Activated CD4-positive, alpha-beta T cell treated with anti-CD3 and anti-CD28 coated beads, Interleukin-10, Interleukin-2, amounts not matched to agents 100 ng/mL and 50 ng/mL, durations not matched to agents 16 hours and 8 hours (primary cell): ENCODE measurements around the gene ZNF280C.
A peak's percentile ranks its signal among the peaks of the same experiment; 100 is the strongest.
"Not testable (repeated sequence)": the region's sequence is repeated elsewhere in the genome, so short reads cannot be mapped to it uniquely, and the experiment has no call there.

Experiments used
- DNase-seq: peaks from one replicate; pipeline ENCODE4 v3.0.0-alpha.2; 2020

ZNF280C gene

GRCh38 chrX:130261296-130261893 lies 7.3 kb downstream of the ZNF280C start:
- no peak for DNase-seq

GRCh38 chrX:130260316-130260715 lies 8.4 kb downstream of the ZNF280C start:
- DNase-seq = peak; percentile 15

DNA sequence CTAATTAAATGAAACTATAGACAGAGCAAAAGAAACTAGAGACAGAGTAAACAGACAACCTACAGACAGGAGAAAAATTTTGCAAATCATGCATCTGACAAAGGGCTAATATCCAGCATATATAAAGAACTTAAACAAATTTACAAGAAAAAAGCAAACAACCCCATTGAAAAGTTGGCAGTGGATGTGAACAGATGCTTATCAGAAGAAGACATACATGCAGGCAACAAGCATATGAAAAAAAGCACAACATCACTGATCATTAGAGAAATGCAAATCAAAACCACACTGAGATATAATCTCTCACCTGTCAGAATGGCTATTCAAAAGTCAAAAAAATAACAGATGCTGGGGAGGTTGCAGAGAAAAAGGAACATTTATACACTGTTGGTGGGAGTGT lies 14.8 kb downstream of the ZNF280C start:
- no peak for DNase-seq

- DNase-seq = no peak
Measured at GRCh38 chrX:130251671-130252070, 17.0 kb downstream of the ZNF280C start.

DNA sequence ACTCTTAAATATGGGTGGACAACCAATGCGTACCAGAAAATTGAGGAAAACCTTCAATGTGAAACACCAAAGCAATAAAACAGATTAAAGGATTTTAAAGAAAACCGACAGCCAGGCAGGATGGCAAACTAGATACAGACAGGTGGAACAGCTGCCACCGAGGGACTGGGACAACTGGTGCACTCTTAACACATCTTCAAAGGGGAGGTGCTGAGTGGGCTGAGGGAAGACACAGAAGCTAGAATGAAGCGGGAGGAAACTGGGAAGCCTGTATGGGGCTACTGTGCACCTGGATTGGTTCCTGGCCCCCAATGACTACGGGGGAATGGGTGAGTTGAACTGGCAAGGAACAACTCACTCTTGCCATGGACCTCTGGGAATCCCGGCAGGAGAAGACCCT lies 20.7 kb downstream of the ZNF280C start:
- DNase-seq = no peak

DNA sequence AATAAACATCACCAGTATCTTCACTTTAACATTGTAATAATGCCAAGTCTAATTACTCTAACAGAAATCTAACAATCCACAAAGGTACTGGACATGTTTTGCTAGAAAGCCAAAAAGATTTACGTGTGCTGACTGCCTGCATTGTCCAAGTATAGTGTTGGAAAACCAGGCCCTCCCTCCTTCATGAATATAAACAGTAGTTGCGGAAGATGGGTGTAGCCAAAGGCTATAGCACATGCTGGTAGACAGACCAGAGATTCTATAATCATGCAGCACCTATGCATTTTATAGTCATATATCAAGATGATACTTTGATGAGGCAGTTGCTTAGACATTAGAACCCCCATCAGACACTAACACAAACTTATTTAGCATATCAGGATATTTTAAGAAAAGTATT lies 22.6 kb downstream of the ZNF280C start:
- no peak for DNase-seq

- DNase-seq = no peak
Measured at GRCh38 chrX:130245441-130245840, 23.3 kb downstream of the ZNF280C start.

GRCh38 chrX:130231184-130231583 lies 37.5 kb downstream of the ZNF280C start:
- DNase-seq = not testable (repeated sequence)

- DNase-seq = no peak
Measured at GRCh38 chrX:130228871-130229270, 39.8 kb downstream of the ZNF280C start.

DNA sequence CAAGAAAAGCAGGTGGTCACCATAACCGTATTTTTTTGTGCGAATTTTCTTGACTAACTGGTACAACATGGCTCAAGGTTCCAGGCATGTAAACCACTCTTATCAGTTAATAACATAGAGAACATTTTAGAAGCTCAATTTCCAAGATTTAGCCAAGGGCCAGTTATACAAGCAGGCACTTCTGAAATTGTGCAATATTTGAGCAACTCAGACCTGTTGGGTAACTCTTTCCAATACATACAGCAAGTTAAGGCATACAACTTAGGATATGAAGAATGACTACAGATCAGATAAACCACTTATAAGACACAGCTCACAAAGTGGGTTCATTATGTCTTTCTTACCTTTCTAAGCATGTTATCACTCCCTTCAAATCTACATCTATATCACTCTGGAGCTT lies 43.9 kb downstream of the ZNF280C start:
- no peak for DNase-seq

DNA sequence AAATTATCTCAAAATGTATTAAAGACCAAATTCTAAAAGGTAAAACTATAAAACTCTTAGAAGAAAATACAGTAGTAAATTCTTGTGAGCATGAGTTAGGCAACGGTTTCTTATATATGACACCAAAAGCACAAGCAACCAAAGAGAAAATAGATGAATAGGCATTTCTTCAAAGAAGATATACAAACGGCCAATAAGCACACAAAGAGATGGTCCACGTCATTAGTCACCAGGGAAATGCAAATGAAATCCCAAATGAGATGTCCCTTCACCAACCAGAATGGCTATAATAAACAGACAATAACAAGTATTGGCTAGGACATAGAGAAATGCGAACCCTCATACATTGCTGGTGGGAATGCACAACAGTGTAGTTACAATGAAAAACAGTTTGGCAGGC lies 52.4 kb downstream of the ZNF280C start:
- DNase-seq = peak; percentile 8

- peak; percentile 9 for DNase-seq
Measured at GRCh38 chrX:130213376-130213775, 55.3 kb downstream of the ZNF280C start.

DNA sequence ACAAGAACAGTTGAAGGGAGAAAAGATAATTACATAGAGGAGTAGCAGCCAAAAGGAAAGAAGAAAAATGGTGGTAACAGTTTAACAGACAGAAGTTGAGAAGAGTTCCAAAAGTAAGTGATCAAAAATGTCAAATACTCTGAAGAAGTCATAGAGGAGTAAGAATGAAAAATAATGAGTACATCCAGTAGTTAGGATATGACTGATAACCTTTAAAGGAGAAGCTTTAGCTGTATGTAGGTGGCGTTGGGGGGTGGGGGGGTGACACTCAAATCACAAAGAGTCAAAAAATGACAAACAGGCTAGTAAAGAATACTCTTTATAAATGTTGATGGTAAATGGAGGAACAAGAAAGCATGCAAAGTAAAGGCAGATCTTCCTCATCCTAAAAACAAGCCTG lies 56.3 kb downstream of the ZNF280C start:
- DNase-seq = peak; percentile 56

DNA sequence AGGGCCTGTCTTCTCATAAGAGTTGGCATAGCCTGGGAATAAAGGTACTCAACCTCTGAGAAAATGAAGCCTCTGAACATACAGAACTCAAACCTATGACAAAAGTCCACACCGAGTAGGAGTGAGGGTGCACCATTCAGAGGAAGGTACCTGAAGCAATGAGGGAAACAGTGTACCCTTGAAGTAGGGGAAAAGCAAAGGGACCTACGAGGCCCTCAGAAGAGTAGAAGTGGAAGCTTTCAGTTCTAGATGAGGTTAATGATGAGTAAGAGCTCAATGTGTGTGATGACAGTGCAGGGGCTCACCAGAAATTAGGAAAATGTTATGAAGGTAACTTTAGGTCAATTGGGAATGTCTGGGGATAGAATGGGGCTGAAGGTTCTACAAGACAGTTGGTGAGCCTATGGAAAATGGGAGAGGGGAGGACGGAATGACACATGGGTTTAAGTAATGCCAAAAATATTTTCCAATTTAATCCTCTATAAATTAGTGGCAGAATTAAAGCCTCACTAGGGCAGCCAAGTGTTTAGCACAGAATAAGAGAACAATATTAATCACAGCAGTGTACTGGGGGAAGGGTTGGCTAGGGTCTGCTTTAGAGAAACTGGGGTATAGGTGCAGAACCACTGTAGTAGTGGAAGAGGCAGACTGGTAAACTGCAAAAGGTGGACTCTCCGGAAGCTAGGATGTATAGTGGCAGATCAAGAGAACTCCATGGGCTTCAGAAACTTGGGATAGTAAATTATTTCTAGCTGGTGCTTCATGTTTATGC lies 57.1 kb downstream of the ZNF280C start:
- peak; percentile 32 for DNase-seq

DNA sequence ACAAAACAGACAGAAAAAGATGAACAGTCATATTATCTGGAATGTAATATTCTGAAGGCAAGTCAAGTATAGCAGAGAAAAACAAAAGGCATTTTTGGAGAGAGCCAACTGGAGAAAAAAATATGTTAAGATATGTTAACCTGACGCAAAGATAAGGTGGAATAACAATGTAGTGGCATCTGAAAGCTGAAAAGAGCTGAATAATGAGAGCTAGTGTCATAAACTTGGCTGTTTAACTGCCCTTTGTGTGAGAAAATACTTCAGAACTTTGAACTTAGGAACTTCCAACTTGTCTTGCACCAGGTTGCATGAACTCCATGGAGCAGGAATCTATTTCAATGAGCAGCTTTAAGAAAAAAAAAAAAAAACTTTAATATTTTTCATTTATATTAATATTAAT lies 64.1 kb downstream of the ZNF280C start:
- no peak for DNase-seq

GRCh38 chrX:130197464-130197863 lies 71.2 kb downstream of the ZNF280C start:
- no peak for DNase-seq

DNA sequence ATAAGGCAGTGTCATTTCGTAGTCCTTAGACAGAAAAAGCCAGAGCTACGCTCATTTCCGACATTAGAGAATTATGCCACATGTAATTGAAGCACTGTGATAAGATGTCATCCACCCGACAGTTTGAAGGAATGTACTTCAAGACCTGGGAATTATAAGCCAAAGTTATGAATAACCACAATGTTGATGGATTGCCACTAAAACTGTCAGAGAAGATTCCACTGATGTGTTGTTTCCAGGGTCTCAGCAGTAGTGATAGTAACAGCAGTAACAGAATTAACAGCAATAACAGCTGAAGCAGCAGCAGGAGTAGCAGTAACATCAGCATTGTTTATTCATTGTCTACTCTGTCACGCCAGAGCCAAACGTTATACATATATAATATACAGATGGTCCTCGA lies 72.2 kb downstream of the ZNF280C start:
- DNase-seq = no peak

DNA sequence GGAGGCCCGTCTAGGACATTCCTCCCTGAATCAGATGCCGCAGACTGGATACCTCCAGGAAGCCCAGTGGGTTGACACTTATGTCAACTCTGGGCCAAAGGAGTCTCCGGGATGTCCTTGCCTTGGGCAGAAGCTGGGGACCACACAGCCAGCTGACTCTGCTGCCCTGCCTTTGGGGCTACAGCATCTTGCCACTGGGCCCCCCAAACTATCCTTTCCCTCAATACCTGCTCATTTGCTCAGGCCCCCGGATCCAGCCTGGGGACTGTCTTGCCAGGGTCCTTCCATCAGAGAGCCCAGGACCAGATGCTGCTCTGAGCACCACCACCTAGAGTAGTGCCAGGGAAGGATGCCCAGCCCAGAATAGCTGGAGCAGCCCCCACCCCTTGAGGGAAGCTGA lies 77.9 kb downstream of the ZNF280C start:
- no peak for DNase-seq

- no peak for DNase-seq
Measured at GRCh38 chrX:130186651-130187050, 82.0 kb downstream of the ZNF280C start.

DNA sequence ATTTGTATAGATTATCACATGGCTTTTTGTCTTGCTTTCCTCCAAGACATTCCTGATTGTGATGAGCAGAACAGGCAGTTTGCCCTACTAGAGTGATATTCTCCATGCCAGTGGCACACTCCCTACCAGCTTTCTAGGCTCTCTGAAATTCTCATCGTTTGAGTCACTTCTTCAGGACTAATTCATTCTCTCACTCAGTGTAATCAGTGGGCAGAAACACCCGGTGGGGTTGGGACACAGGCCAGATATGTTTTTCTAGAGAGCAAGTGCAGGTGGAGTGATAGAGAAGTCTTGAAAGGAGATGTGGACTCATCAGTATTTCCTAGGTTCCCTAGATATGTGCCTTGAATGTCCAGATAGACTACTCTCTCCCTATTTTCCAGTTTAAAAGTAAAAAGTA lies 83.8 kb downstream of the ZNF280C start:
- no peak for DNase-seq

- no peak for DNase-seq
Measured at GRCh38 chrX:130184168-130184567, 84.5 kb downstream of the ZNF280C start.

DNA sequence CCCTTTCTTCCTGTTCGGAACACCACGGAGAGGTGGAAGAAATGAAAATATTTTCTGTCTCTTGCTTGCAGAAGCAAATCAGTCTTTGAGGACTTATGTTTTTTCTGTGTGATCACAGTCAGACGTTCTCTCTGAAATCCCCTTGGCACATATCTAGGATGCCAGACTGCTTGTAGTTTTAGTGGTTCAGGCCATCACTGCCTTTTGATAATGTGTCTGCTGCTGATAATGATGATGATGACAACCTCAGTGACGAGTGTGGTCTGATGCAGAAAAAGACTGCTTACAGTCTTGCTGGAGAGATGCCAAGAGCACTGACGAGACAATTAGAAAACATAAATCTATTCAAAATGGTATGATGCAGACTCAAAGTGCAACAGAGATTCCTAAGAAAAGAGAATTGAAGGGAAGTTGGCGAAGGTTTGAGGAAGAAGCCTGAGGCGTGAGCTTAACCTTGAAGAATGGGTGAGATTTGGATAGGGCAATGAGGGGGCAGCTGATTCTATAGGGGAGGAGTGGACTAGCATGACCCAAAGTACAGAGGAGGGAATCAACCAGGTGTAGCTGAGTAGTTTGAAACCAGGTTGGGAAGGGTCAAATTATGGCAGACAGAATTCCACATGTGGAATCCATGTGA lies 89.0 kb downstream of the ZNF280C start:
- DNase-seq = no peak

DNA sequence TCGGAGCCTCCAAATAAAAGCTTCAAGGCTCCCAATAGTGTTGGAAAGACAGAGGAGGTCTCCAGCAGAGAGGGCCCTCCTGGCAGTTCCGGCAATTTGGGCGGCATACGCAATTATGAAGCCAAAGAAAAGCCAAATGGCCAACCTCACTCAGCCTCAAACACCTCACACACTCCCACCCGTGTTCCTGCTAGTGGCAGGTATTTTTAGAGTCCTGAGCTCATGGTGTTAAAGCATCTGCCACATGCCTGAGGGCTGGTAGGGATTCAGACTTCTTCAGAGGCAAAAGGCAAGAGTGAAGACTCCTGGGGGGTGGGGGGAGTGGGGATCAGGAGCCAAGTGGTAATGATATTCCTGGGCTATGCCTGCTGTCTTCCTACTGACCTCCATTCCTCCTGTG lies 89.5 kb downstream of the ZNF280C start:
- DNase-seq = no peak

DNA sequence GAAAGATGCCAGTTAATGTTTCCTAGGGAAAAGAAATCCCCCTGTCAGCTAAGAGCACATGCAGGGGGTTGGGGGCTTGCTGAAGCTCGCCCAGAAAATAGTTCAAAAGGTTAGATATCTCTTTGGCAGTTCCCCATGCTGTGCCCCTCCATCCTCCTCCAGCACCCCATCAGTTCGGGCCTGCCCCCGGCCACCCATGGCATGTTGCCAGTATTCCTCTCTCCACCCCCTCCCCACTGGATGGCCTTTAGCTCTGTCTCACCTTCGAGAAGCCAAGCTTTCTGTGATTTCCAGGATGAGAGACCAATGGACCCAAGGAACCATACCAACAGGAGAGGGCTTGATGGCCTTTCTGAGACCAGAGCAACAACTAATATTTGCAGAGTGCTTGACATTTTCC lies 91.8 kb downstream of the ZNF280C start:
- DNase-seq = no peak
